Body of pancreas (tissue), 4 donors: ENCODE data around the gene ABCC3. TPM values are rescaled to one million over a fixed set of nuclear protein-coding genes. Genes with fewer than 3 reads are reported as not detected.
A peak's percentile ranks its signal among the peaks of the same experiment; 100 is the strongest.

ENCODE experiments used
- ATAC-seq: fragments of 150-250 bp; one replicate; pipeline ENCODE4 v1.9.1; 2016
- DNase-seq, 4 donors: peaks; one replicate each; pipeline ENCODE4 v3.0.0-alpha.2; 2019
- H3K27ac ChIP-seq, 4 donors: fragments of 200-600 bp; sonication (generic); 1 replicate in 3 of 4; 2 replicates in 1 of 4; pipeline versions ENCODE4 v1.5.1 to v1.6.1; 2016 to 2019; ENCODE audit warnings: mild to moderate bottlenecking in 1 of 4, mixed read lengths in 1 of 4, moderate library complexity in 1 of 4
- H3K27me3 ChIP-seq, 2 donors: fragments of 200-600 bp; sonication (generic); one replicate each; pipeline ENCODE4 v1.6.0; 2016; ENCODE audit warnings: mild to moderate bottlenecking in 1 of 2
- H3K36me3 ChIP-seq, 2 donors: fragments of 200-600 bp; sonication (generic); replicated peaks in 1 of 2; 2 replicates each; pipeline ENCODE4 v1.5.1; 2016; ENCODE audit warnings: low read depth in 2 of 2; ENCODE audit not compliant: insufficient read depth in 1 of 2
- H3K4me1 ChIP-seq: fragments of 200-600 bp; sonication (generic); one replicate; pipeline ENCODE4 v1.6.0; 2016
- H3K4me3 ChIP-seq, 2 donors: fragments of 200-600 bp; sonication (generic); 1 replicate in 1 of 2; 2 replicates in 1 of 2; pipeline ENCODE4 v1.5.1; 2016 to 2019
- H3K9me3 ChIP-seq, 3 donors: fragments of 200-600 bp; sonication (generic); 1 replicate in 2 of 3; 2 replicates in 1 of 3; pipeline ENCODE4 v1.5.1; 2016
- CTCF ChIP-seq, 7 experiments: fragments of 450-650 bp in 4 of 7; fragments of 200-600 bp in 3 of 7; sonication (generic) in 3 of 7; IDR thresholded peaks; one replicate each; pipeline ENCODE4 v1.5.1; 2016 to 2019; ENCODE audit warnings: antibody characterized with exemption in 7 of 7
- POLR2A ChIP-seq, 3 donors: fragments of 450-650 bp; IDR thresholded peaks; one replicate each; pipeline ENCODE4 v1.6.1; 2016; ENCODE audit warnings: antibody characterized with exemption in 3 of 3, mild to moderate bottlenecking in 2 of 3
- WGBS, 2 donors: methylation state at CpG; one replicate each; pipeline ENCODE4 v1.1.5; 2017; 5-methylcytosine and 5-hydroxymethylcytosine counted together
- intact Hi-C: fragments of 100-400 bp; cut with DNase I; formaldehyde crosslinking; loops from one replicate; pipeline ENCODE4 v1.15.1; 2023
- total RNA-seq, 2 donors: library from RNA; depleted of rRNA; stranded (reverse); fragments of >200 nt; gene quantifications; one replicate each; pipeline ENCODE4 v1.1.0, GENCODE V29; 2016

The ABCC3 gene
- total RNA-seq, 2 donors from 2014 or later, result 130 to 163 TPM

GRCh38 chr17:50710650-50711049, 76.0 kb downstream of the ABCC3 start:
- TF ChIP-seq POLR2A (IDR thresholded peaks at IDR 0.05), result no peak
- no peak for TF ChIP-seq CTCF (IDR thresholded peaks at IDR 0.05)
- DNase-seq (no peak), ATAC-seq (no peak)
- Histone ChIP-seq H3K9me3 (no peaks in the 10 kb centered on the region), H3K27me3 (no peaks in the 10 kb centered on the region), H3K27ac (no peak overlapping the region), H3K36me3 (no peaks in the 10 kb centered on the region), H3K4me3 (no peak overlapping the region), H3K4me1 (peaks cover 25% of the 10 kb centered on the region)
- intact Hi-C loops, result no loop called here
- WGBS, 2 donors, result 85 to 87% methylated on average over 4 of the region's 4 CpGs

GRCh38 chr17:50712641-50713040, 78.0 kb downstream of the ABCC3 start:
- H3K9me3 ChIP-seq, result no peaks in the 10 kb centered on the region
- no peak overlapping the region for H3K4me3 ChIP-seq
- DNase-seq (no peak), ATAC-seq (no peak)
- no peaks in the 10 kb centered on the region for H3K36me3 ChIP-seq
- peaks cover 15% of the 10 kb centered on the region for H3K4me1 ChIP-seq
- WGBS, 2 donors, result 86 to 88% methylated on average over 9 of the region's 9 CpGs
- H3K27ac ChIP-seq, result no peak overlapping the region
- intact Hi-C loops, result no loop called here
- no peaks in the 10 kb centered on the region for H3K27me3 ChIP-seq
- TF ChIP-seq POLR2A (IDR thresholded peaks at IDR 0.05) (no peak), CTCF (IDR thresholded peaks at IDR 0.05) (no peak)

- TF ChIP-seq POLR2A (IDR thresholded peaks at IDR 0.05), result no peak
- no peak for TF ChIP-seq CTCF (IDR thresholded peaks at IDR 0.05)
- H3K9me3 ChIP-seq, result no peaks in the 10 kb centered on the region
Observed at GRCh38 chr17:50715471-50715870, 80.8 kb downstream of the ABCC3 start.

GRCh38 chr17:50719144-50719923, 84.7 kb downstream of the ABCC3 start, which contains the start of gene LUC7L3:
TSS of gene LUC7L3 (plus strand) at chr17:50719603. CDS start at chr17:50719733, 130 bp downstream.
- Histone ChIP-seq H3K36me3 (no peaks in the 10 kb centered on the region), H3K9me3 (no peaks in the 10 kb centered on the region), H3K27ac (peak within 1 kb of the TSS; percentile 98 to 99 (median 98)), H3K4me1 (peaks cover 36% of the 10 kb centered on the region), H3K4me3 (peak within 1 kb of the TSS; percentile 63), H3K27me3 (no peaks in the 10 kb centered on the region)
- intact Hi-C loops, result no loop called here
- ATAC-seq (peak; percentile 97), DNase-seq (peak; percentile 94 to 95 (median 94))
- WGBS, 2 donors, result 1 to 3% methylated on average over 30 to 76 of the region's 76 CpGs
- peak; percentile 71 to 90 (median 89) for TF ChIP-seq POLR2A (IDR thresholded peaks at IDR 0.05)
- peak in 2 of 7 experiments; percentile 19 to 28 for TF ChIP-seq CTCF (IDR thresholded peaks at IDR 0.05)

More at GRCh38 chr17:50715471-50715870, 80.8 kb downstream of the ABCC3 start:
- Histone ChIP-seq H3K27ac (no peak overlapping the region), H3K36me3 (no peaks in the 10 kb centered on the region), H3K4me1 (peaks cover 4% of the 10 kb centered on the region), H3K4me3 (no peak overlapping the region), H3K27me3 (no peaks in the 10 kb centered on the region)
- no peak for ATAC-seq
- 80 to 87% methylated on average over 2 to 3 of the region's 3 CpGs for WGBS, 2 donors
- intact Hi-C loops, result no loop called here
- no peak for DNase-seq
